ENCODE data around the gene XCR1. TPM values are rescaled to one million over a fixed set of nuclear protein-coding genes. Genes with fewer than 3 reads are reported as not detected.
A peak's percentile ranks its signal among the peaks of the same experiment; 100 is the strongest.

The XCR1 gene
- total RNA-seq, 1 donor from 2014 or later, result not detected

DNA sequence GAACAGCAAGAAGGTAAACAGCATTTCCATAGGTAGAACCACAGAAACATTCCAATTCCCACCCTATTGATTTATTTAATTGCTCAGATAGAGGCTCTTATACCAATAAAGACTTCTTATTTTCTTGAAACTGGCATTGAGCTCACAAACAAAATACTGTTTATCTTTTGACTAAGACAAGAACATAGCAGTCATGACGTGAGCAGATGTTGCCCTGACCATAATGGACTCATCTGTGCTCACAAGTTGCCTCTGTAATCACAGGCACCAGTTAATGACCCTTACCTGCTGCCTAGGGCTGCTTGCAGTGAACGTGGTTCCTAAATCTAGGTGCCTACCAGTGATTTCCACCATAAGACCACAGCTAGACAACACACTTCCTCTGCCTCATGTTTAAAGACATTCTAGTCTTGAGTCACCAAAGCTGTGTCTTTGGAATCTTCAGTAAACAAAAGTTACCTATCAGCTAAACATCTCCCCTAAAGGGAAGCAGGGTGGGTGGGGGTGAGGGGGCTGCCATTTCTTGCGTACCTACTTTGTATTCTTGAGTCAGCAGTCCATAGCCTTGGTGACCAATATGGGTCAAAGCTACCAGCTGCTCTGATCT is 33.8 kb downstream of the XCR1 start:
- DNase-seq (ENCODE audit: low read depth, low spot score), result no peak
- H3K36me3 Mint-ChIP-seq (ENCODE audit: low read depth), result peaks cover 4% of the 10 kb centered on the region
- TF ChIP-seq, protein P1, sequence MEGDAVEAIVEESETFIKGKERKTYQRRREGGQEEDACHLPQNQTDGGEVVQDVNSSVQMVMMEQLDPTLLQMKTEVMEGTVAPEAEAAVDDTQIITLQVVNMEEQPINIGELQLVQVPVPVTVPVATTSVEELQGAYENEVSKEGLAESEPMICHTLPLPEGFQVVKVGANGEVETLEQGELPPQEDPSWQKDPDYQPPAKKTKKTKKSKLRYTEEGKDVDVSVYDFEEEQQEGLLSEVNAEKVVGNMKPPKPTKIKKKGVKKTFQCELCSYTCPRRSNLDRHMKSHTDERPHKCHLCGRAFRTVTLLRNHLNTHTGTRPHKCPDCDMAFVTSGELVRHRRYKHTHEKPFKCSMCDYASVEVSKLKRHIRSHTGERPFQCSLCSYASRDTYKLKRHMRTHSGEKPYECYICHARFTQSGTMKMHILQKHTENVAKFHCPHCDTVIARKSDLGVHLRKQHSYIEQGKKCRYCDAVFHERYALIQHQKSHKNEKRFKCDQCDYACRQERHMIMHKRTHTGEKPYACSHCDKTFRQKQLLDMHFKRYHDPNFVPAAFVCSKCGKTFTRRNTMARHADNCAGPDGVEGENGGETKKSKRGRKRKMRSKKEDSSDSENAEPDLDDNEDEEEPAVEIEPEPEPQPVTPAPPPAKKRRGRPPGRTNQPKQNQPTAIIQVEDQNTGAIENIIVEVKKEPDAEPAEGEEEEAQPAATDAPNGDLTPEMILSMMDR (conservative IDR thresholded peaks at IDR 0.05), result no peak
- peaks cover 12% of the 10 kb centered on the region for H3K4me1 Mint-ChIP-seq
- no peaks in the 10 kb centered on the region for H3K9me3 Mint-ChIP-seq
- peaks cover 15% of the 10 kb centered on the region for H3K27me3 Mint-ChIP-seq (ENCODE audit: low read depth)
- peak overlapping the region; percentile 77 for H3K4me3 Mint-ChIP-seq
- no peak overlapping the region for H3K27ac Mint-ChIP-seq (ENCODE audit: unreplicated experiment)

DNA sequence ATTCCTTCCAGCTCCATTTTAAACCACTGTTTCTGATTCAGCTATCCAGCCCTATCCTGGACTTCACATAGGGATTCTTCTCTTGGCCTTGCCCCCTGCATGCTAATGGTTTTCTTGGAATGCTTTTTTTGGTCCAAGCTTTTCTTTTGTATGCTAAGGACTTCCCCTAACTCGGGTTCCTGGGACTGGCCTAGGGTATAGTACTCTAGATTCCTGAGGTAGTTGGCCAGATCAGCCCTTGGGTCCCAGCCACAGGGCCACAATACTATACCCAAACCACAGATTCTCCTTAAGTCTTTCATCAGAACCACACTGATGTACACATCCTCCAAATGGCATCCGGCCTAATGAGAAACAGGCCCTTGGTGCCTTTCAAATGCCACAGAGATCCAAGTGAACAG is 34.5 kb downstream of the XCR1 start:
- Mint-ChIP-seq H3K4me3 (peak overlapping the region; percentile 77), H3K27ac (ENCODE audit: unreplicated experiment) (no peak overlapping the region), H3K9me3 (no peaks in the 10 kb centered on the region), H3K27me3 (ENCODE audit: low read depth) (peaks cover 8% of the 10 kb centered on the region), H3K36me3 (ENCODE audit: low read depth) (peaks cover 4% of the 10 kb centered on the region), H3K4me1 (peaks cover 18% of the 10 kb centered on the region)
- TF ChIP-seq, protein P1 (conservative IDR thresholded peaks at IDR 0.05), result no peak
- DNase-seq (ENCODE audit: low read depth, low spot score), result no peak

- H3K27ac Mint-ChIP-seq (ENCODE audit: unreplicated experiment), result no peak overlapping the region
- peaks cover 21% of the 10 kb centered on the region for H3K4me1 Mint-ChIP-seq
- H3K36me3 Mint-ChIP-seq (ENCODE audit: low read depth), result peaks cover 4% of the 10 kb centered on the region
- no peak overlapping the region for H3K4me3 Mint-ChIP-seq
- TF ChIP-seq, protein P1 (conservative IDR thresholded peaks at IDR 0.05), result no peak
- H3K27me3 Mint-ChIP-seq (ENCODE audit: low read depth), result peaks cover 7% of the 10 kb centered on the region
- no peak for DNase-seq (ENCODE audit: low read depth, low spot score)
- no peaks in the 10 kb centered on the region for H3K9me3 Mint-ChIP-seq
Measured at GRCh38 chr3:45992133-45992729, 35.1 kb downstream of the XCR1 start.

- Mint-ChIP-seq H3K9me3 (no peaks in the 10 kb centered on the region), H3K36me3 (ENCODE audit: low read depth) (peaks cover 4% of the 10 kb centered on the region), H3K4me3 (no peak overlapping the region), H3K27ac (ENCODE audit: unreplicated experiment) (no peak overlapping the region), H3K4me1 (peaks cover 27% of the 10 kb centered on the region), H3K27me3 (ENCODE audit: low read depth) (no peaks in the 10 kb centered on the region)
- DNase-seq (ENCODE audit: low read depth, low spot score), result no peak
- TF ChIP-seq, protein P1 (conservative IDR thresholded peaks at IDR 0.05), result no peak
Measured at GRCh38 chr3:45991341-45991740, 35.9 kb downstream of the XCR1 start.

DNA sequence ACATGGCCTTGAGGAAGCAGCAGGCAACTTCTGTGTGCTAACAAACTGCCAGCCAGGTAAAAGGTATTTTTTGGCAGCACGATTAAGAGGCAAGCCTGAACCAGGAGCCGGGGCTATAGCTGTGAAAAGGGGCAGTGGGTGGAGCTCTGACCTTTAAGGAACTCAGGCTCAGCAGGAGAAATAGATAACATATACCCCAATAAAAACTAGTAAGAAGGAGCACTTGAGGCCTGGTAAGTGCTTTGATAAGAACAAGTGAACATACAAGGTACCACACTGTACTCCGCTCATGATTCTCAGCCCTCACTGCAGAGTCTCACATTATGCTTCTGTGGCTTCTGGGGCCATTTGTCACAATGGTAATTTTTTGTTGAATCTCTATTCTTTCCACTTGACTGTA is 37.1 kb downstream of the XCR1 start:
- Mint-ChIP-seq H3K36me3 (ENCODE audit: low read depth) (peaks cover 4% of the 10 kb centered on the region), H3K4me3 (no peak overlapping the region), H3K4me1 (peaks cover 24% of the 10 kb centered on the region), H3K27ac (ENCODE audit: unreplicated experiment) (no peak overlapping the region), H3K9me3 (no peaks in the 10 kb centered on the region), H3K27me3 (ENCODE audit: low read depth) (no peaks in the 10 kb centered on the region)
- no peak for DNase-seq (ENCODE audit: low read depth, low spot score)
- TF ChIP-seq, protein P1 (conservative IDR thresholded peaks at IDR 0.05), result no peak

All from neural crest cell (in vitro differentiated cells).